HG02981 (cell line): ENCODE results near the gene C1orf159.

Experiments used
- ATAC-seq: cut with Tn5 transposase; IDR thresholded peaks from one replicate; pipeline ENCODE4 v1.9.1; 2021; ENCODE audit warnings: mild to moderate bottlenecking, moderate library complexity; ENCODE audit not compliant: unreplicated experiment

The C1orf159 gene

DNA sequence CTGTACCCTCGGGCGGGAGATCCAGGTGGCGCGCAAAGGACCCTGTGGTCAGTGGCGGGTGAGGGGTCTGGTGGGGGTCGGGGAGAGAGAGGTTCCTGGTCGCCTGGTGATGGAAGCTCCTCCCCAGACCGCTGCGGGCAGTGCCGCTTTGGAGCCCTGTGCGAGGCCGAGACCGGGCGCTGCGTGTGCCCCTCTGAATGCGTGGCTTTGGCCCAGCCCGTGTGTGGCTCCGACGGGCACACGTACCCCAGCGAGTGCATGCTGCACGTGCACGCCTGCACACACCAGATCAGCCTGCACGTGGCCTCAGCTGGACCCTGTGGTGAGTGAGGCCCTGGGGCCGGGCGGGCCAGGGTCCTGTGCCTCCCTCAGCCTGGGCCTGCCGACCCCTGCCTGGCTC, 72.5 kb downstream of the C1orf159 start:
- no peak for ATAC-seq

- ATAC-seq, result no peak
Measured at GRCh38 chr1:1042835-1043234, 73.1 kb downstream of the C1orf159 start.

DNA sequence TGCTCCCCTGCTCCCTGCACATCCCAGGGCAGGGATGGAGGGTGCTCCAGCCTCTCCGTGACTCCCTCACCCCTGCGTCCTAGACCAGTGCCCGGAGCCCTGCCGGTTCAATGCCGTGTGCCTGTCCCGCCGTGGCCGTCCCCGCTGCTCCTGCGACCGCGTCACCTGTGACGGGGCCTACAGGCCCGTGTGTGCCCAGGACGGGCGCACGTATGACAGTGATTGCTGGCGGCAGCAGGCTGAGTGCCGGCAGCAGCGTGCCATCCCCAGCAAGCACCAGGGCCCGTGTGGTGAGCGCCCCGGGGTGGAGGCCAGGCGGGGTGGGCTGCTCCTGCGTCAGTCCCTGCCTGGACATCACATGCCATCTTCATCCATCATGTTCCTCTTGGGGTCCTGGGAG, 74.0 kb downstream of the C1orf159 start:
- ATAC-seq, result no peak

DNA sequence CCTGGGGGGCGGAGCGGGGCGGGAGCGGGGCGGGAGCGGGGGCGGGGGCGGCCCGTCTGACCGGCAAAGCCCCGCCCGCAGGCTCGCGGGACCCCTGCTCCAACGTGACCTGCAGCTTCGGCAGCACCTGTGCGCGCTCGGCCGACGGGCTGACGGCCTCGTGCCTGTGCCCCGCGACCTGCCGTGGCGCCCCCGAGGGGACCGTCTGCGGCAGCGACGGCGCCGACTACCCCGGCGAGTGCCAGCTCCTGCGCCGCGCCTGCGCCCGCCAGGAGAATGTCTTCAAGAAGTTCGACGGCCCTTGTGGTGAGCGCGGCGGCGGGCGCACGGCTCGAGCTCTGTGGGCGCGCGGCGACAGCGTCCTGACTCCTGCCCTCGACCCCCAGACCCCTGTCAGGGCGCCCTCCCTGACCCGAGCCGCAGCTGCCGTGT, 74.8 kb downstream of the C1orf159 start:
- ATAC-seq, result no peak

GRCh38 chr1:1040004-1040991, 75.6 kb downstream of the C1orf159 start:
- ATAC-seq, result peak; percentile 42

DNA sequence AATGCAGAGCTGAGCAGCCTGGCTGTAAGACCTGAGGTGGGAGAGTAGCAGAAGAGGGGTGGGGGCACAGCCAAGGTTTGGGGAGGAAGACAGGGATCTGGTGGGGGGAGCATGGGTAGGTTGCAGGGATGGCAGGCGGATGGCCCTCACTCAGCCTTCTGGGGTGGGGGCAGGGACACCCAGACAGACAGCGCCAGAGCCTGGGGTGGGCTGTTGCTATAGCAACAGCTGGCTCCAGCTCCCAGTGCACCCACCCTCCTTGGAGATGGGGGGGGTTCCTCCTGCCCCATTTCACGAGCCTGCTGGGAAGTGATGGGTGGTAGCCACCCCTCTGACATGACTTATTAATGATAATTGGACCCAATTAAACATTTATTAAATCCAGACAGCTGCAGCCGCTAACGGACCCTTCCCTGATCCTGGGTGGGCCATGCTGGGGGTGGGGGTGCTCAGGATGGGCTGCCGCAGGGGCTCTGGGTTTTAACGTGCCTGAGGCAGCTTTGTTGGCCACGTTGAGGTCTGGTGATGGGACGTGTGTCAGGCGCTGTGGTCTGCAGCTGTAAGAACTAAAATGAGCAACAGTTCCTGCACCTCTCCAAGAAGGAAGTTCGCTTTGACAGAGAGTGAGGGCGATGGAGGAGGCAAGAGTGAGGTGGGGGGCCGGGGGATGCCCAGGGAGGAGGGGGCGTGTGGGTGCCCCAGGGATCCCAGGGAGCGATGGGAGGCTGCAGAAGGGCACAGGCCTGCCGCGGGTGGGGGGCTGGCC, 76.6 kb downstream of the C1orf159 start:
- no peak for ATAC-seq

DNA sequence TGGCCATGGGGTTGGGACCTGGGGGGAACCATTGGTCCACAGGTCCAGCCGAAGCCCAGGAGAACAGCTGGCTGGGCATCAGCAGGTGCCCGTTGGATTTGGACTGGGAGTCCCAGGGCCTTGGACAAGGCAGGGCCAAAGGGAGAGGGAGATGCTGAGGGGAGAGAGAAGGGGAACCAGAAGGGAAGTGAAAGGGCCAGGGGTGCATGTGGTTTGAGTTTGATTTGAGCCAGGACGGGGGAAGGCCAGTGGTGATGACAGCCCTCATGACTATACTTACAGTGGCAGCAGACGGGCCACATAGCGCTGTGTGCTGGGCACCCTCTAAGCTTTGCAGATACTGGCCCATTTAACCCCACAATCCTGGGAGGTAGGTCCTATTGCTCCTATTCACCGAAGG, 77.2 kb downstream of the C1orf159 start:
- ATAC-seq, result peak; percentile 61

GRCh38 chr1:1037366-1038327, 78.2 kb downstream of the C1orf159 start:
- no peak for ATAC-seq

GRCh38 chr1:1035291-1035943, 80.5 kb downstream of the C1orf159 start:
- ATAC-seq, result no peak

DNA sequence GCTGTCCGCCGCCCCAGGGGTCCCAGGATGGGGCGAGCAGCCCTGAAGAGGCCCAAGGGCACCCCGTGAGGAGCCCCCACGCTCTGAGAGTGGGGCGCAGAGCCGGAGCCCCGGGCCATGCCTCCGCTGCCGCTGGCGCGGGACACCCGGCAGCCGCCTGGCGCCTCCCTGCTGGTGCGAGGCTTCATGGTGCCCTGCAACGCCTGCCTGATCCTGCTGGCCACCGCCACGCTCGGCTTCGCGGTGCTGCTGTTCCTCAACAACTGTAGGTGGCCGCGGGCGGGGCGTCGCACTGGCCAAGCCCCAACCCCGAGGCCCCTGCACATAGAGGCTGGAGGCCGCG, 81.5 kb downstream of the C1orf159 start:
- no peak for ATAC-seq

GRCh38 chr1:1033731-1034438, 82.0 kb downstream of the C1orf159 start:
- no peak for ATAC-seq

- peak; percentile 83 for ATAC-seq
Measured at GRCh38 chr1:1033009-1033587, 82.8 kb downstream of the C1orf159 start.

GRCh38 chr1:1032424-1032823, 83.5 kb downstream of the C1orf159 start:
- ATAC-seq, result no peak
